Fibroblast of the aortic adventitia (primary cell): Measurements from ENCODE around the gene BTBD6. TPM values are rescaled to one million over a fixed set of nuclear protein-coding genes. Genes with fewer than 3 reads are reported as not detected.
A peak's percentile ranks its signal among the peaks of the same experiment; 100 is the strongest.
"Not testable (repeated sequence)": the region's sequence is repeated elsewhere in the genome, so short reads cannot be mapped to it uniquely, and the experiment has no call there.

ENCODE experiments used
- DNase-seq: peaks from one replicate; pipeline ENCODE4 v3.0.0-alpha.2; 2010; ENCODE audit warnings: low read depth
- H3K4me3 ChIP-seq: 2 replicates; pipeline ENCODE4 v1.5.1; 2011; ENCODE audit warnings: low read depth, mild to moderate bottlenecking, control low read depth, low read length, moderate library complexity
- CTCF ChIP-seq: IDR thresholded peaks from 2 replicates; pipeline ENCODE4 v1.5.1; 2011; ENCODE audit warnings: mild to moderate bottlenecking, low read length, control low read depth, inconsistent platforms; ENCODE audit not compliant: insufficient read depth
- total RNA-seq: library from RNA; depleted of rRNA; stranded (reverse); fragments of >200 nt; gene quantifications from 2 replicates; pipeline ENCODE4 v1.2.3, GENCODE V29; 2012; ENCODE audit warnings: low replicate concordance

BTBD6 gene
- total RNA-seq, 1 donor: 51.0 TPM

GRCh38 chr14:105274637-105275036 lies 26.3 kb downstream of the BTBD6 start:
- no peak for TF ChIP-seq CTCF
- no peak for DNase-seq
- H3K4me3 ChIP-seq: no peak overlapping the region

- H3K4me3 ChIP-seq: no peak overlapping the region
- DNase-seq: peak; percentile 67
- TF ChIP-seq CTCF: no peak
Measured at GRCh38 chr14:105275267-105275946, 27.1 kb downstream of the BTBD6 start.

- not testable (repeated sequence) for H3K4me3 ChIP-seq, DNase-seq
Measured at GRCh38 chr14:105277448-105277847, 29.1 kb downstream of the BTBD6 start.

GRCh38 chr14:105279642-105280361 lies 31.5 kb downstream of the BTBD6 start:
- TF ChIP-seq CTCF: no peak

GRCh38 chr14:105280525-105280924 lies 32.2 kb downstream of the BTBD6 start:
- DNase-seq: no peak
- H3K4me3 ChIP-seq: no peak overlapping the region
- TF ChIP-seq CTCF: no peak

More at GRCh38 chr14:105279642-105280361, 31.5 kb downstream of the BTBD6 start:
- DNase-seq: no peak
- no peak overlapping the region for H3K4me3 ChIP-seq

- peak; percentile 79 for TF ChIP-seq CTCF
- no peak overlapping the region for H3K4me3 ChIP-seq
- peak; percentile 78 for DNase-seq
Measured at GRCh38 chr14:105281371-105282097, 33.2 kb downstream of the BTBD6 start.
